GM18499 (cell line): ENCODE results near the gene KRT82.
"Not testable (repeated sequence)": the region's sequence is repeated elsewhere in the genome, so short reads cannot be mapped to it uniquely, and the experiment has no call there.

ENCODE experiments used
- ATAC-seq: cut with Tn5 transposase; IDR thresholded peaks from one replicate; pipeline ENCODE4 v1.9.1; 2021; ENCODE audit warnings: moderate number of reproducible peaks; ENCODE audit not compliant: insufficient read depth, unreplicated experiment

KRT82 gene

GRCh38 chr12:52405922-52406385, at the start of gene KRT82:
TSS of gene KRT82 (minus strand) at chr12:52406335. CDS start at chr12:52406277, 58 bp downstream.
- ATAC-seq: no peak

GRCh38 chr12:52455821-52456220, 49.7 kb upstream of the KRT82 start:
- ATAC-seq: no peak

GRCh38 chr12:52454411-52455201, 48.5 kb upstream of the KRT82 start:
- ATAC-seq: no peak

GRCh38 chr12:52452101-52452500, 46.0 kb upstream of the KRT82 start, which contains the start of gene KRT6B:
TSS of gene KRT6B (minus strand) at chr12:52452146. CDS start at chr12:52452078, 68 bp downstream.
- ATAC-seq: no peak

GRCh38 chr12:52448228-52448627, 42.1 kb upstream of the KRT82 start:
- ATAC-seq: no peak

GRCh38 chr12:52447196-52447595, 41.1 kb upstream of the KRT82 start:
- ATAC-seq: not testable (repeated sequence)

GRCh38 chr12:52446367-52447045, 40.4 kb upstream of the KRT82 start:
- ATAC-seq: no peak

GRCh38 chr12:52445876-52446275, 39.7 kb upstream of the KRT82 start:
- ATAC-seq: no peak

GRCh38 chr12:52444647-52445595, 38.8 kb upstream of the KRT82 start:
- no peak for ATAC-seq

GRCh38 chr12:52443966-52444365, 37.8 kb upstream of the KRT82 start:
- ATAC-seq: no peak

- ATAC-seq: no peak
Measured at GRCh38 chr12:52442600-52443061, 36.5 kb upstream of the KRT82 start.

- ATAC-seq: no peak
Measured at GRCh38 chr12:52441320-52441911, 35.3 kb upstream of the KRT82 start.

- ATAC-seq: no peak
Measured at GRCh38 chr12:52440821-52441319, 34.7 kb upstream of the KRT82 start.

- no peak for ATAC-seq
Measured at GRCh38 chr12:52439845-52440244, 33.7 kb upstream of the KRT82 start.

GRCh38 chr12:52439420-52439819, 33.3 kb upstream of the KRT82 start:
- no peak for ATAC-seq

GRCh38 chr12:52438305-52439301, 32.5 kb upstream of the KRT82 start:
- ATAC-seq: no peak

- no peak for ATAC-seq
Measured at GRCh38 chr12:52437508-52437907, 31.4 kb upstream of the KRT82 start.

- ATAC-seq: no peak
Measured at GRCh38 chr12:52436828-52437474, 30.8 kb upstream of the KRT82 start.
